NOMO-1 treated with DMSO at 0.1 percent for 48 hours (cell line): ENCODE results near the gene BBS12.

Experiments used
- DNase-seq: peaks from one replicate; lab custom pipeline; 2025; ENCODE audit not compliant: unreplicated experiment; lab: John Stamatoyannopoulos, UW

The BBS12 gene

DNA sequence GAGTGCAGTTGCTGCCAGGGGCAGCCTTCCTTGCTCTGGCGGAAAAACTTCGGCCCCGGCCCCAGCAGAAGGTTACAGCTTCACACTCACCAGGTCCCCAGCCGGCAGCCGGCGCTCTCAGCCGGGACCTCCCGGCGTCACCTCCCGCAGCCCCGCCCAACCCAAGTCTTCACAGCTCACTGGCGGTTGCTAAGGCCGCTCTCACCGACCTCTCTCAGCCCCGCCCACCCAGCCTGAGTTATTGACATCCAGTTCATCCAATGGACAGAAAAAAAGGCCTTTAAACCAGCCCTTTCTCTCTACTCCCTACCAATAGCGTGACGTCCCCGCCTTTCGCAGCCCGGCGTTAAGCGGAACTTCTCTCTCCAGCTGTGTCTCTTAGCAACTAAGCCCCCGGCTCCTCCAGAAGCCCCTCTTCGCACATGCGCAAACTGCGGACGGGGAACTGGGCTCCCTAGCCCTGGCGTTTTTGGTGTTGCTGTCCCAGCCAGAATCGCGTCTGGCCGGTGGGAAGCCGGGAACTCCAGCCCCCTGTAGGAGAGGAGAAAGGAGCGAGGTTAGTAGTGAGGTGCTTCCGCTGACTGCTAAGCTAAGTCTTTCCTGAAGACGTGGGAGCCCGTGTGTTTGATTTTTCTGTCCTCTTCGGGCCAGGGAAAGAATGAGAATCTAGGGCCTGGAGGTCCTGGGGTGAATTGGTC, at the start of gene BBS12:
Gene BBS12, plus strand, starts transcription at position 376 of the 698 bp plus-strand sequence. CDS start 9,189 bp downstream, outside the sequence.
- DNase-seq = peak; percentile 99

DNA sequence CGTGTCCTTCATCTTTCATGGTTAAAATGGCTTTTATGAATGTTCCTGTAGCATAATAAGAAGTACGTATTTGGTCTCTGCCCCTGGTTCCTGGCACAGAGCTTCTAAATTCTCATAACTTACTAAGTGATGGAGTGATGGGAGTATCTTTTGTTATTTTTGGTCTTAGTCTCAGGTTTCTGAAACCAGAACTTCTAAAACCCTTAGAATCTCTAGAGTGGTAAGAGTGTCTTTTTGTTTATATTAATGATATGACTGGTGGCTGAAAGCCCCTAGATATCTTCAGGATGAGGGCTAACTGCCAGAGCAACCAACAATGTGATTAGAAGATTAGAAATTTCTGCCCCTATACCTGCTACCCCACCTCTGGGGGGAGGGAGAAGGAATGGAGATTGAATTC, 45.8 kb upstream of the BBS12 start:
- no peak for DNase-seq

DNA sequence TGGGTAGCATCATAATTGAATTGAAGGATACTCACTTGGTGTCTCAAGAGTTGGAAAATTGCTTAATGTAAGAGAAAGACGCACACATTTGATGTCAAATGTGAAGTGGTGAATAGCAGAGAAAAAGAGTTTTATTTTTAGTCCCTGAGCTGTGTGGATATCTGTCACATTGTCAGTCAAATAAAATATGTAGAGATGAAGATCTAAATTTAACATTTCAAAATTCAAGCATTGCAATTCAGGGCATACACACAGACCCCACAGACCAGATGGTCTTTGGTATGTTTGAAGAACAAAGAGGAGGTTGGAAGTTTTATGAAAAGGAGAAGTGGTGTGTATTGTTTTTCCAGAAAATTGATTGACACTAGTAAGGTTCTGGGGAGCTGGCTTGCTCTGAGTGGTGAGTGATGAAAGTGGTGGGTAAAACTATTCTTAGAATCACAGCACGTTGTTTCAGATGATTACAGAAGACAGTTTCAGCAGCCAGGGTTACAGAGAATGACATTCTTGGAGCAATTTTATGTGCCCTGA, 44.9 kb upstream of the BBS12 start:
- DNase-seq = peak; percentile 87

DNA sequence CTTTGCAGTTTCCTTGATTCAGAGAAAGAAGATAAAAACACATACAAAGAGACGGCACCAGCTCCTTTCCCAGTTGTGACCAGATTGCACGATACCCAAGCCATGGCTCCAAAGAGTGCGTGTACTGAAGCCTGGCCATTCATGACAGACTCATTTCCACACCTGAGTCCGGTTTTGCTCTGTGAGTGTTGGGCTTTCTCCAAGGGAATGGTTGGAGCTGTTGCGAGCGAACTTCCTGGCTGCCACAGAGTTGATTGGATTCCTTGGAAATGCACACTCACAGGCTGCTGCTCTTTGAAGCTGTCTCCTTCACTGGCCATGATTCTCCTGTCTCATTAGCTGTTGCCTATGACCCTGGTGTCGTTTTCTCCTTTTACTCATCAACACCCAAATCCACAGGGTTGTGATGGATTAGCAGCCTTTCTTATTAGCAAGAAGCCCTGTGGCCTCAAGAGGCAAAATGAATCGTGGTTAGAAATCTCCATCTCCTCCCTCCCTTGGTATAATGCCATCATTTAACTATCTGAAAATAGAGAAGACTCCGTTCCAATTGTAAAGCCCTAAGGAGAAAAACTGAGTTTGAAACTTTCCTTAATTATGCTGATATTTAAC, 43.9 kb upstream of the BBS12 start:
- no peak for DNase-seq

DNA sequence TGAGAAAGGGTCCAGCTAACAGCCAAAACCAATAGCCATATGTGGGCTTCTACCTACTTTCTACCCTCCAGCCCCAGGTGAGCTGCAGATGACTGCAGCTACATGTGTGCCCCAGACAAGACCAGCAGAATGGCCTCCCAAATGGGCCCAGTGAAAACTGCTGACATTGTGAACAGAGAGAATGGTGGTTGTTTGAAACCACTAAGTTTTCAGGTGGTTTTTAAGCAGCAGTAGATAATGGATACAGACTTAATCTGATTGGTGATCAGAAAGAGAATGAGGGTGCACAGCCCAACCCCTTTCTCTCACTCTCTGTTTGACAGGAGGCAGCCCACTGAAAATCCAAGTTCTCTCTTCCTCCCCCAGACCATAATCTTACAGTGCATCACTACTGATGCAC, 42.5 kb upstream of the BBS12 start:
- no peak for DNase-seq

DNA sequence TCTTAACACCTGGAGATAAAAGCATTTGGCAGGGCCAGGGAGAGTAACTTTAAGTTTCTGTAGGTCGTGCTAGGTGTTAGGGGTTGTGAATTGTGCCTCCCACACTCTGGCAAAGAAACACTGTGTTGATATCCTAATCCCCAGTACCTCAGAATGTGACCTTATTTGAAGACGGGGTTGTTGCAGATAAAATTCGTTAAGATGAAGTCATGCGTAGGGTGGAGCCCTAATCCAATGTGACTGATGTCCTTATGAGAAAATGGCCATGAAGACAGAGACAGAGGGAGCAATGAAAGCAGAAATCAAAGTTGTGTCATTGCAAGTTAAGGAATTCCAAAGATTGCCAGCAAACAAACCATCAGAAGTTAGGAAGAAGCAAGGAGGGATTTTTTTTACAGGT, 40.5 kb upstream of the BBS12 start:
- DNase-seq = no peak

DNA sequence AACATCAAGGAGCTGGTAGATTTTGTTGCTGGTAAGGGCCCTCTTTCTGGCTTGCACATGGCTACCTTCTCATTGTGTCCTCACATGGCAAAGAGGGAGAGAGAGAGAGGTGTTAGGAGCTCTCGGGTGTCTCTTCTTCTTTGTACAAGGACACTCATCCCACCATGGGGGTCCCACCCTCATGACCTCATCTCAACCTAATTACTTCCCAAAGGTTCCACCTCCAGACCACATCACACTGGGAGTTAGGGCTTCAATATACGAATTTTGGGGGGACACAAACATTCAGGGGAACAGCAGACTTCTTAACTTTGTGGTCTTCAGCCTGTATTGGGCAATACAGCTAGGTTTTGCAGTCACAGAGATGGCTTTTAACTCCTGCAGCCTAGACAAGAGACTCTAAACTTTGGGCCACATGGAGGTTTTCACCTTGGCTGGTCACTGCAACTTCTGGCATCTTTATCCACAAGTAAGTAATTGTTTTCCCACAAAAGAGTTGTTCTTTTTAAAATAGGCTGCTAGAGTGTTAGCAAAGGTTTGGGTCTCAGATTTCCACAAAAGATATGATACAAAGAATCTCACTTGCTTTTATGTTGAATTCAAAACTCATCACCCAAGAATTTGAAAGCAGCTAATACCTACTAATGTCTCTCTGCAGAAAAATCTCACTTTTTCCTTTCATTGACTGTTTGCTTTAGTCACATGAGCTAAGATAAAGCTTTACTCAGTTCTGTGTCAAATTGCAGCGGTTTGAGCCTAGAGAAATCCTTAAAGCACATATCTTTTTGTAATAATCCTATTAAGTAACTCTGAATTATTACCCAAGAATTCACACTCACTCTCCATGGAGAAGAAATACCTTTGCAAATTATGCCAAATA, 39.6 kb upstream of the BBS12 start:
- DNase-seq = no peak

DNA sequence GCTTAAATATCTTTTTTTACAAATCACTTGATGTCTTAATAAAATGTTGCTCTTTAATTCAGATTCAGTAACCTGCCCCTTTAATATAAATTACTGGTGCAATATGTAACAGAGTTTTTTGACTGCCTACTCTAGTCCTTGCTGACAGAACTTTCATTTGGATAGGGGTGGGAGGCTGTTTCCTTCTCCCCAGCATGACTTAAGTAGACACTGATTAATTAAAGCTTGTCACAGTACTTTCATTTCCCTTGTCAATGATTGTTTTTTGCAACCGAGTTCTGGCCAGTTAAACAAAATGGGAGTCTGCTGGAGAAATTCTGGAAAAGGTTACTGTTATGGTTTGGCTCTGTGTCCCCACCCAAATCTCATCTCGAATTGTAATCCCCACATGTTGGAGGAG, 37.3 kb upstream of the BBS12 start:
- DNase-seq = peak; percentile 27

DNA sequence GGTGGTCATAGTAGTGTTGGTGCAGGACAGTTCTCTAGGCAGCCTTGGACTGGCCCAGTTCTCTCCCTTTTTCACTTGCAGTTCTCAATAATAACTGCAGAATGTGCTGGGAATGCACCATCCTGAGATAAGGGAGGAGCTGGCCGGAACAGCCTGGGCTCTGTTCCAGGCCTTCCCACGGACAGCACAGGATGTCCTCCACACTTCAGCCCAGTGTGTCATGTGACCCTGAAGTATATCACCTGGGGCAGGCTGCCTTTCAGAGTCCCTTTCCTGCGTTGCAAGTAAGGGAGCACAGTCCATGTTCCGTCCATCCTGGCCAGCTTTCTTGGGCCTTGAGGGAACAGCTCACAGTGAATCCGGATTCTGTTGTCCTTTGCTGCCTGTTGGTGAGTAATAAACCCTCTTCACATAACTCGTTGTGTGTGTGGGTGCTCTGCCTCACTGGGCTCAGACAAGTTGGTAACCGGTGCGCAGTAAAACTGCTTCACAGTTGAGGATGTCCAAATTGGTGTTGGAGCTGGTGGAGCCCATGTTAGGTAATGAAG, 32.3 kb upstream of the BBS12 start:
- no peak for DNase-seq

DNA sequence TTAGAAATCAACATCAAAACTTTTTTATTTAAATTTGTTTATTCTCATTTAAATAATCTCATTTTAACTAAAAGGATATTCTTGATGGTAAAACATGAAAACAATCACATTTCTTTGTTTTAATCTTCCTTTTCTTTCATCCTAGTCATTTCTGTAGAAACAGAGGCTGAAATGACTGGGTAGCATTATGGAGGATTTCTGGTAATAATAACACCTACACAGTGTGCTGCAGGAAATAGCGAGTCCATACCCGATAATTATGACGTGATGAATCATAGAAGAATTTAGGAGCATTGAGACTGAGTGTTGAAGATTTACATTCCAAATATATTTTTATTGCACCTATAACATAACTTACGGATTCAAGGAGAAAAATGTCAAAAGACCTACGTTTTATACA, 31.4 kb upstream of the BBS12 start:
- DNase-seq = no peak

DNA sequence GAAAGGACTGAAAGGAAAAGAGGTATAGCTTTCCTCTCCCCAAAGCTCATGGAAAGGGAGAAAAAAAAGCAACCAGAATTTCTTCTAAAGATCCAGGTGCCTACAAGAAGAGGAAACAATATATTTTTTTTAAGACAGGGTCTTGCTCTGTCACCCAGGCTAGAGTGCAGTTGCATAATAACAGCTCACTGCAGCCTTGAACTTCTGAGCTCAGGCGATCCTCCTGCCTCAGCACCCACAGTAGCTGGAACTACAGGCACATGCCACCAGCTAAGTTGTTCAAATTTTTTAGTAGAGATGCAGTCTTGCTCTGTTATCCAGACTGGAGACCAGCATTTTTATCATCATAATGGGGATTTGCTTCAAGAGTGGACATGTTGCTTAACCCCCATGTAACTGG, 30.5 kb upstream of the BBS12 start:
- DNase-seq = no peak

DNA sequence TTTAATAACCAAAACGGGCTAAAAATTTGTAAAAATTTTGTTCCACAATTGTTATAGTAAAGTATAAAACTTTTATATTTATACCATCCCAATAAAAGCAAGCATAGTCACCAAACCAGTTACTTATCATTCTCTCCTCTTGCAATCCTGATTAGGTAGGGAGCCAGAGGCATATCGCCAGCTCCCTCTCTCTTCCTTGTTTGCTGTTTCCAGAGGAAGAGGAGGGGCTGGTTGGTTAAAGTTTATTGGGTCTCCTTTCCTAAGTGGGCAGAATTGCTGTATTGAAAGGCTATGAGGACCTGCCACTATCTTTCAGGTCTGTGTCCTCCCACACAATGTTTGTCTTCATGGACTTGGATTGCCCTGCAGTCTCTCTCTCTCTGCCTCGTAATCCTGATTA, 29.6 kb upstream of the BBS12 start:
- no peak for DNase-seq

DNA sequence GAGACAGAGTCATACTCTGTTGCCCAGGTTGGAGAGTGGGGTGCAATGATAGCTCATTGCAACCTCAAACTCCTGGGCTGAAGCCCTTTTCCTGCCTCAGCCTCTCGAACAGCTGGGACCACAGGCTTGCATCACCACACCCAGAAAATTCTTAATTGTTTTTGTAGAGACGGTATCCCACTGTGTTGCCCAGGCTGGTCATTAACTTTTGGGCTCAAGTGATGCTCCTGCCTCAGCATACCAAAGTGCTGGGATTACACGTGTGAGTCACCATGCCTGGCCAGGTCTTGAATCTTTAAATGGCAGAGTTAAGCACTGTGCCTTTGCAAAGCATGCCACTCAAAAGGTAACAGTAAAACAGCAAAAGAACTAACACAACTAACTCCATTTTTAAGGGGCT, 28.6 kb upstream of the BBS12 start:
- no peak for DNase-seq

DNA sequence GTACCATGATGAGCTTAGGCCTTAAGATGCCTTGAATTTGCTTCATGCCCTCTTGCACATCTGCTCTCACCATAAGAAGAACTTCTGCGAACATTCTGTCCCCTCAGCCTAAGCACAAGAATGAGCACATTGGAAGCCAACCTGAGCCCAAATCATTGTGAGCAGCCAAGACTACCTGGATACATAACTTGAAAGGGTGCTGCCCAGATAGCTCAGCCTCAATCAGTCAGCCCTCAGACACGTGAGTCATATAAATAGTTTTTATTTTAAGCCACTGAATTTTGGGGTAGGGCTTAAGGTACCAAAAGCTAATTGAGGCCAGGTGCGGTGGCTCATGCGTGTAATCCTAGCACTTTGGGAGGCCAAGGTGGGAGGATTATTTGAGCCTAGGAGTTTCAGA, 27.5 kb upstream of the BBS12 start:
- no peak for DNase-seq

DNA sequence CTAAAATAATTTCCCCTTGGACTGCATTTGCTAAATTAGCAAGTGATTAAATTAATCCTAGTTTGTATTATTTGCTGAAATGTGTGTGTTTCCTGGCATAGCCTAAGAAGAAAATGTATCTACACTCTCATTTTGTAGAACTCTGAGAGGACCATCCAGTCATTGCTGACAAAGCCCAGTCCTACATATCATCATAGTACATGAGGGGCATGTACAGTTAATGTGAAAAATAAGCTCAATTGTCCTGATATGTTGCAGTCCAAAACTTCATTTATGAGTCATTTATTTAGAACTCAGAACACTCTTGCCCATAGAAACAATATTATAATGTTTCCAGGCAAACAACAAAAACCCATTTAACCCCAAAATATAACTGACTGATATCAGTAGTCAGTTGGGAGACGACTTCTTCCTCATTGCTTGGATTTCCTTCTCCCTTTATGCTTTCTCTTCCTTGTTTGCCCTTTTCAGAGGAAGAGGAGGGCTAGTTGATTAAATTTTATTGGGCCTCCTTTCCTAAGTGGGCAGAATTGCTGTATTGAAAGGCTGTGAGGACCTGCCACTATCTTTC, 26.9 kb upstream of the BBS12 start:
- DNase-seq = peak; percentile 24

DNA sequence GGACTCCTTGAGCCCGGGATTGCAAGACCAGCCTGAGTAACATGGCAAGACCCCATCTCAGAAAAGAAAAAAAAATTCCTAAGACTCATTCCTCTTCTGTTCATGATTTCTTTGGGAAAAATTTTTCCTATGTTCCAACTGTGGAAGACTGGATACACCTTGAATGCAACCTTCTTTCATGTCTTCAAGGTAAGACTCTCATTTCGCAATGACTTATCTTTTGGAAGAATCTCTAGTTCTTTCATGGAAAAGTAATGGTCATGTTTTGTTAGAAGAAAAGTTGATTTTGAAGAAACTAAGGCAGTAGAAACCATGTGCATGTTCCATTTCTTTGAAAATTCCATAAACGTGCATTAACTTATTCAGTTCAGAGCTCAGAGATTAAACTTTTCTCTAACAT, 26.0 kb upstream of the BBS12 start:
- no peak for DNase-seq

DNA sequence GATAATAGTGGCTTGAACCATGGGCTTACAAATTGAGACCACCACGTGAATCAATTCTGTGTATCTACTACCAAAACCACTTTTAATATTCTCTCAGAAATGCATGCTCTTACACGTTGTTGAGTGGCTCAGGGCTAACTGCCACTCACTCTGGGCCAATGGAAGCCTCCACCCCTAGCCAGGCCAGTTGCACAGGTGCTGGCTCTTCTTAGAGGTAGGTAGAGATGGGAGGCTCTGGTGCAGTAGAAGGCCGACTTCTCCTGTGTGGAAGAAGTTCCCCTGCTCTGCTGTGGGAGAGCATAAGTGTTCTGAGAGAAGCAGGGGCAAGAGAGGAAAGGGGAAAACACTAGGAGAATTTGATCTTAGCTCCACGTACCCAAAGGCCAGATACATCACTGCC, 25.0 kb upstream of the BBS12 start:
- no peak for DNase-seq

DNA sequence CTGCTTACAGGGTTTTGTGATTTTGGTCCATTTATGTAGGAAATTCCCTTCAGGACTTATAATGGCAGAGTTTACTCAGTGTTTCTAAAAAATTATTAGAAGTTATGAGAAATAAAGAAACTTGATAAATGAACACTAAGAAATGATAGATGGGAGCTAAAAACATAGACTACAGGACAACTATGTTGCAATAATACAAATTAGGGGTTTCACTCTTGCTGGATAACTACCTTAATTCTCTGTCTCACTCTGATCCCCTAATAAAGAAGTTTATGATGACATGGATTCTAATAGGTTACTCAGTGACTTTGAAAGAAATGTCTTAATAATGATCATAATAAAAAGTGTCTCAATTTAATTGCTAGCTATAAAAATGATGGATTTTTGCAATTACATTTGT, 23.3 kb upstream of the BBS12 start:
- no peak for DNase-seq

DNA sequence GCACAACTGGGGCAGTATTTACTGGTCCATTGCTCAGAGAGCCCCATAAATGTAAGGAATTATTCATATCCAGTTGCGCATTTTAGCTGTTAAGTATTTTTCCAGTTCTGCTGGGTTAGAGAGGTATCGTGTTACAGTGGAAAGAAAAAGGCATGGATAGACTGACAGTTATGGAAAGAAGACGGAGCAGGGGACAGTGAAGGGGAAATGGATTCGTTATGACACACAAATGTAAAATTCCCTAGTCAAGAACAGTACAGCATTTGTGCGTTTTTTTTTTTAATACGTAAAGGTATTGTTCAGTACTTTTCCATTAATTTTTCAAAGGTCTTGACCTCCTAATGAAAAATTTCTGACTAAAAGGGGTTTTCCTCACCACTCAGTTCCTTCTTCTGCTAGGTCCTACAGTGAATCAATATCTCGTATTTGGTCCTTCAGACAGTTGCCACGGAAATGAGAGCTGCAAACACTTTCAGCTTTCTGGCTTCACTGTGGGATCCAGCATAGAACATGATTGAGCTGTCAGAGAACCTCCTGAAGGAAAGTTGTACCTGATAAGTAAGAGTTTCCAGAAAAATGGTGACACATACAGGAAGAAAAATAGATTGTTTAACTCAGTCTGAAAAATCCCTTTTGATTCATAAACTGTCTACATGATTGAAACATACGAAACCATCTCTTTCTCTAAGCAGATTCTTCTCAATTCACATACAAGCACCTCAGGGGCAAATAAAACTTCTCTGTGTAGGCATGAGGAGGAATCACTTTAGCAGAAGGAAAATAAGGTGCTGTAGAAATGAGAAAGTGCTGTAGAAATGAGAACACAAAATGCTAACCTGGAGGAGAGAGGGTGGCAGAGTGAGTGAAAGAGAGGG, 21.8 kb upstream of the BBS12 start:
- DNase-seq = no peak

DNA sequence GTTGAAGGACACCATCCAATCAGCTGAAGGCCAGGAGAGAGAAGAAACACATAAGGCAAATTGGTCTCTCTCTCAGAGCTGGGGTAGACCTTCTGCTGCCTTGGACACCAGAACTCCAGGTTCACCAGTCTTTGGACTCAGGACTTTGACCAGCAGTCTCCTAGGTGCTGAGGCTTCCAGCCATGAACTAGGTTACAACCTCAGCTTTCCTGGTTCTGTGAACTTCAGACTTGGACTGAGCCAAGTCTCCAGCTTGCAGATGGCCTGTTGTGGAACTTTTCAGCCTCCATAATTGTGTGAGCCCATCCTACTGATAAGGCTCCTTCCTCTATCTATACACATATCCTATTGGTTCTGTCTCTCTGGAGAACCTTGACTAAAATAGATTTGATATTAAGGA, 20.6 kb upstream of the BBS12 start:
- DNase-seq = no peak
